Gastrocnemius medialis (tissue), 4 donors: Measurements from ENCODE around the gene DOCK4.

Experiments used
- POLR2A ChIP-seq, 2 donors: fragments of 450-650 bp; IDR thresholded peaks; one replicate each; pipeline ENCODE4 v1.6.1; 2017; ENCODE audit warnings: antibody characterized with exemption in 2 of 2, mild to moderate bottlenecking in 2 of 2, moderate library complexity in 2 of 2
- TF ChIP-seq, protein P1 (sequence below), 5 experiments: fragments of 450-650 bp in 3 of 5; fragments of 200-600 bp in 2 of 5; sonication (generic) in 2 of 5; IDR thresholded peaks in 4 of 5; conservative IDR thresholded peaks in 1 of 5; 1 replicate in 4 of 5; 2 replicates in 1 of 5; pipeline ENCODE4 v1.5.1; 2016 to 2019; ENCODE audit warnings: antibody characterized with exemption in 5 of 5, mild to moderate bottlenecking in 3 of 5, moderate library complexity in 3 of 5

DNA sequence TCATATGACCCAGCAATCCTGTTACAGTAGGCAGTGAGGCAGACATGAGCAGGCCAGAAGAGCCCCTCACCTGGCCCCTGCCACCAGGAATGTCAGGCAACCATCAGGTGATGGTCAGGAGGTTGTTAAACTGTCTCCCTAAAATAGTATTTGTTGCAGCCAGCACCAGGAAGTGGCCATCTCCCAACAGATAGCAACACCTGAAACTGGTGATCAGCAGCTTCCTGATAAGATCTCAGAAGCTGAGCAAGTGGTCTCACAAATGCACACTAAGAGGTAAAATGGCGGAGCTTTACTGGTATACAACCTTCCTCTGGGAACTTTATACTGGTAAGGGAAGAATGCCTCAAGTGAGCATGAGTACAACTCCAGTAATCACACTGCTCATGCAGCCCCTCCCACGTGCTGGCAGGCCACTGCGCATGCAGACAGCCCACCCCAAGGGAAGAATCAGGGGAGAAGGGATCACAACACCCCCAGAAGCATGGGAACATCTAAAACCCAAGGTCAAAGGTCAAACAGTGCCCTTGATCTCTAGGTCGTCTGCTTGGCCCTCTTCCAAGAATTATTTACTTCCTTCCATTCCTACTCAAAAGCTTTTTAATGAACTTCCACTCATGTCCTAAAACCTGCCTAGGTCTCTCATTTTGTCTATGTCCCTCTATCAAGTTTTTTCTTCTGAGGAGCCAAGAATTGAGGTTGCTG, 133.5 kb downstream of the DOCK4 start:
- TF ChIP-seq, protein P1, sequence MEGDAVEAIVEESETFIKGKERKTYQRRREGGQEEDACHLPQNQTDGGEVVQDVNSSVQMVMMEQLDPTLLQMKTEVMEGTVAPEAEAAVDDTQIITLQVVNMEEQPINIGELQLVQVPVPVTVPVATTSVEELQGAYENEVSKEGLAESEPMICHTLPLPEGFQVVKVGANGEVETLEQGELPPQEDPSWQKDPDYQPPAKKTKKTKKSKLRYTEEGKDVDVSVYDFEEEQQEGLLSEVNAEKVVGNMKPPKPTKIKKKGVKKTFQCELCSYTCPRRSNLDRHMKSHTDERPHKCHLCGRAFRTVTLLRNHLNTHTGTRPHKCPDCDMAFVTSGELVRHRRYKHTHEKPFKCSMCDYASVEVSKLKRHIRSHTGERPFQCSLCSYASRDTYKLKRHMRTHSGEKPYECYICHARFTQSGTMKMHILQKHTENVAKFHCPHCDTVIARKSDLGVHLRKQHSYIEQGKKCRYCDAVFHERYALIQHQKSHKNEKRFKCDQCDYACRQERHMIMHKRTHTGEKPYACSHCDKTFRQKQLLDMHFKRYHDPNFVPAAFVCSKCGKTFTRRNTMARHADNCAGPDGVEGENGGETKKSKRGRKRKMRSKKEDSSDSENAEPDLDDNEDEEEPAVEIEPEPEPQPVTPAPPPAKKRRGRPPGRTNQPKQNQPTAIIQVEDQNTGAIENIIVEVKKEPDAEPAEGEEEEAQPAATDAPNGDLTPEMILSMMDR (IDR thresholded peaks at IDR 0.05 in 4 of 5, conservative IDR thresholded peaks at IDR 0.05 in 1 of 5): no peak
- TF ChIP-seq POLR2A (IDR thresholded peaks at IDR 0.05): no peak
